H1 (cell line): Measurements from ENCODE around the gene RRH.

Source experiments
- ASH2L ChIP-seq: fragments of 200-600, 300-600 bp; sonication (generic); IDR thresholded peaks from one replicate; pipeline ENCODE4 v1.7.1; 2017; ENCODE audit warnings: low read length
- BCL11A ChIP-seq, 2 experiments: IDR thresholded peaks; one replicate each; pipeline ENCODE4 v1.6.1; 2011; ENCODE audit warnings: low read depth in 2 of 2, low read length in 2 of 2, mild to moderate bottlenecking in 2 of 2
- CBX8 ChIP-seq: fragments of 300-800, 300-1000 bp; sonication (generic); IDR thresholded peaks from 2 replicates; pipeline ENCODE4 v1.7.1; 2016; ENCODE audit warnings: low read depth, low read length, borderline replicate concordance
- EZH2 ChIP-seq: fragments of 200-600 bp; sonication (generic); IDR thresholded peaks from 2 replicates; pipeline ENCODE4 v1.7.1; 2012; ENCODE audit warnings: low read depth, mild to moderate bottlenecking, moderate library complexity, low read length, inconsistent platforms; ENCODE audit not compliant: severe bottlenecking
- HDAC2 ChIP-seq, 2 experiments: fragments of 300-600 bp in 1 of 2; sonication (generic) in 1 of 2; IDR thresholded peaks; 2 replicates each; pipeline ENCODE4 v1.6.1; 2011 to 2012; ENCODE audit warnings: low read depth in 2 of 2, low read length in 2 of 2, mild to moderate bottlenecking in 2 of 2, moderate library complexity in 2 of 2, borderline replicate concordance in 1 of 2, inconsistent platforms in 1 of 2
- JUN ChIP-seq: IDR thresholded peaks from 2 replicates; pipeline ENCODE4 v1.6.1; 2011; ENCODE audit warnings: low read depth, mild to moderate bottlenecking, improper control_type of control experiment, low read length
- JUND ChIP-seq: IDR thresholded peaks from 2 replicates; pipeline ENCODE4 v1.6.1; 2011; ENCODE audit warnings: mild to moderate bottlenecking, improper control_type of control experiment, low read length
- MAFK ChIP-seq: IDR thresholded peaks from 2 replicates; pipeline ENCODE4 v1.6.1; 2012; ENCODE audit warnings: low read depth, mild to moderate bottlenecking, improper control_type of control experiment, low read length
- POLR2A ChIP-seq, 2 experiments: IDR thresholded peaks; 1 replicate in 1 of 2; 2 replicates in 1 of 2; pipeline ENCODE4 v1.6.1; 2011; ENCODE audit warnings: low read depth in 2 of 2, low read length in 2 of 2, mild to moderate bottlenecking in 2 of 2; ENCODE audit errors: control extremely low read depth in 1 of 2
- RXRA ChIP-seq: IDR thresholded peaks from 2 replicates; pipeline ENCODE4 v1.6.1; 2011; ENCODE audit warnings: low read depth, mild to moderate bottlenecking, low read length, moderate library complexity; ENCODE audit not compliant: insufficient read depth
- SIX5 ChIP-seq: IDR thresholded peaks from 2 replicates; pipeline ENCODE4 v1.6.1; 2011; ENCODE audit warnings: mild to moderate bottlenecking, low read depth, low read length
- TEAD4 ChIP-seq: IDR thresholded peaks from 2 replicates; pipeline ENCODE4 v1.6.1; 2012; ENCODE audit warnings: low read depth, low read length, inconsistent platforms, mixed read lengths

DNA sequence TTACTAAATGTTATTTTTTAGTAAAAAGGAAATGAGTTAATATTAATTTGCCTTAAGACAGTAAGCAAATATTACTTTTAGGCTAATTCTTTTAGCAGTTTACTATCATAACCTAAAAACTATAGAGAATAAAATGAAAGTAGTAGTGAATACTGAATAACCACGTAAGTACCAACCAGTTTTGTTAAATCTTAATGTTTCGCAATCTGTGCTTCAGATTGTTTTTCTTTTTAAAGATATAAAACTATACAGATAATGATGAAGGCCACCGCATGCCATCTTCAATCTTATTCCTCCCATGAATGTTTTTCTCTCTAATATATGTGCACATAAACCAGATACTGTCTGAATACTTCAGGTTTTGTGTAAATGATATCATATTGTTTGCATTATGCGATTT is 6.0 kb downstream of the RRH start:
- TF ChIP-seq SIX5 (no peak), MAFK (no peak), POLR2A (IDR thresholded peaks at IDR 0.05; ENCODE audit: control extremely low read depth in 1 of 2, low read depth in 2 of 2, low read length in 2 of 2) (no peak), JUN (no peak), ASH2L (no peak), RXRA (no peak), TEAD4 (no peak), BCL11A (IDR thresholded peaks at IDR 0.05; ENCODE audit: low read depth in 2 of 2, low read length in 2 of 2) (no peak), EZH2 (no peak), JUND (no peak), CBX8 (no peak), HDAC2 (IDR thresholded peaks at IDR 0.05; ENCODE audit: borderline replicate concordance in 1 of 2, low read depth in 2 of 2, low read length in 2 of 2) (no peak)
